NCI-H128 (cell line): ENCODE measurements around the gene RPS28.
"Not testable (repeated sequence)": the region's sequence is repeated elsewhere in the genome, so short reads cannot be mapped to it uniquely, and the experiment has no call there.

ENCODE experiments used
- DNase-seq: peaks from one replicate; lab custom pipeline; 2025; ENCODE audit not compliant: unreplicated experiment; lab: John Stamatoyannopoulos, UW

RPS28 gene

DNA sequence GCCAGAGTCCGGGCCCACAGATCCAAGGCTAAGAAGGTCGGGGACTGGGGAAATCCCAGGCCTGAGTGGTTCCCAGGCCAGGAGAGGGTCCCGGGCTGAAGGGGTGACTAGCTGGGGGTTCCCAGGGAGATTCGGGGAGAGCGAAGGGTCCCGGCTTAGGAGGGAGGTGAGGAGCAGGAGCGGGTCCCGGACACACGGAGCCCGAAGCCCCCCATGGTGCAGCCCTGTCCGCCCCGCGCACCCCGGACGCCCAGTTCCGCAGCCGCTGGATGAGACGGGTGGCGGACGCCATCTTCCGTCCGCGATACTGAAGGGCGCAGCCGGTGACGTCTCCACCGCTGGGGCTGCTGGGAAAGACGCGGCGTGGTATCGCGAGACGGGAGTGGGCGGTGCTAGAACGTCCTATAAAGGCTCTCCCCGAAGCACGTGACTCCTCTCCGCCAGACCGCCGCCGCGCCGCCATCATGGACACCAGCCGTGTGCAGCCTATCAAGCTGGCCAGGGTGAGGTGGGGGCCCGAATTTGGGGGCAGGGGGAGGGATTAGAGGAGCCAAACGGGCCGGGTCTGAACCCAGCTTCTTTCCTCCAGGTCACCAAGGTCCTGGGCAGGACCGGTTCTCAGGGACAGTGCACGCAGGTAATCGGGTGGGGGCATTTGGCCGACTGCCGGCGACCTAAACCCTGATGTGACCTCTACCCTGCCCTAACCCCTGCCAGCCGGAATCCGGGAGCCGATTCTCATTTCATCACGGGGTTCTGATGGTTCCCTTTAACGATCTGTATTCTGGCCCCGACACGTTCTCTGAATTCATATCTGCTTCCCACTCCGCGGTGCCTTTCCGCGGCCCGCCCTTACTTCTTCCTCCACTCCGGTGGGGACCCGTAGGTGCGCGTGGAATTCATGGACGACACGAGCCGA, at the start of gene RPS28, which contains the start of gene NDUFA7:
Gene RPS28 (plus strand): TSS at position 430 of the 919 bp plus-strand sequence. CDS start 35 bp downstream, at position 465.
Gene NDUFA7 (minus strand): TSS at position 309 of the 919 bp plus-strand sequence. CDS start 17 bp downstream, at position 292.
- DNase-seq: peak; percentile 92

DNA sequence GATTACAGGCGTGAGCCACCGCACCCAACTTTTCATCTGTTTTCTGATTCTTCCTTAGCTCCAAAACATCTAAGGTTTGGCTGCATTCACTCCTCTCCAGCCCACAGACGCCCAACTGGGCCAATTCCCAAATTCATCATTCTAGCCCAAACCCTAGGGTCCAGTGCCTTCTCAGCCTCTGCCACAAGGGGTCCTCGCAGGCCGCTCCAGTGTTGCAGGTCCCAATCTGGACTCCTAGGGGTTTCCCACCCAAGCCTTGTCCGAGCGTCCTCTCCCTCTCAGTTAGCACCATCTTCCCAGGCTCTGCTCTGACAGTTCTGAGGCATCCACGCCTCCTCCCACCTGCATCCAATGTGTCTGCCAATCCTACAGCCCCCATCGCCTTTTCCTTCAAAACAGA, 44.8 kb upstream of the RPS28 start:
- not testable (repeated sequence) for DNase-seq

DNA sequence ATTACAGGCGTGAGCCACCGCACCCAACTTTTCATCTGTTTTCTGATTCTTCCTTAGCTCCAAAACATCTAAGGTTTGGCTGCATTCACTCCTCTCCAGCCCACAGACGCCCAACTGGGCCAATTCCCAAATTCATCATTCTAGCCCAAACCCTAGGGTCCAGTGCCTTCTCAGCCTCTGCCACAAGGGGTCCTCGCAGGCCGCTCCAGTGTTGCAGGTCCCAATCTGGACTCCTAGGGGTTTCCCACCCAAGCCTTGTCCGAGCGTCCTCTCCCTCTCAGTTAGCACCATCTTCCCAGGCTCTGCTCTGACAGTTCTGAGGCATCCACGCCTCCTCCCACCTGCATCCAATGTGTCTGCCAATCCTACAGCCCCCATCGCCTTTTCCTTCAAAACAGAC, 30.0 kb upstream of the RPS28 start:
- not testable (repeated sequence) for DNase-seq

DNA sequence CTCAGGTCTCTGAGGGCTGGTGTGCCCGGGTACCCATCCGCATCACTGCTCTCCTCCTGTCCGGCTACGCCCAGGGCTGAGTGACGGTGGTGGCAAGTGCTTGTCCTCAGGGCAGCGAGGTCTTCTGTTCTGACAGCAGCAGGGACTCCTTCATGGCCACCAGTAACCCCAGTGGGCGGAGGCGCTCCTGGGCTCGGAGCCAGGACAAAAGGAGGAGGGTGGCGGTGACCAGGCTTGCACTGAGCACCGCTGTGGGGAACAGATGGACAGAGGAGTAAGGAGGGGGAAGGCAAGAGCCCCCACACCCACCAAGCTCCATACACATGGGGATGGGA, 19.0 kb upstream of the RPS28 start:
- no peak for DNase-seq

DNA sequence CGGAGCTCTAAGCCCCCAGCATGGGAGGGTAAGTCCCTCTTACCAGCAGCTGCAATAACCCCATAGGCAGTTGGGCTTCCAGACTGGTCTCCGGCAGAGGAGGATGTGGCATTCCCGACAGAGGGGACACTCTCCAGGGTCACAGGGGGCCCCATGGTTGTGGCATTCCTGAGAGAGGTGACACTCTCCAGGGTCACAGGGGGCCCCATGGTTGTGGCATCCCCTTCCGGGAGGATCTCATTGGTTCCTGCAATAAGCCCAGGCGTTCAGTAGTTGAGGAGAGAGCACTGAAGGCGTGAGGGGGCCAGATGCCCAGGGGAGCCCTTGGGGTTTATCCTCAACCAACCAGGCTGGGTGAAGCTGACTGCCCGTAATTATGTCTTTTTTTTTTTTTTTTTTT, 18.6 kb upstream of the RPS28 start:
- DNase-seq: no peak

DNA sequence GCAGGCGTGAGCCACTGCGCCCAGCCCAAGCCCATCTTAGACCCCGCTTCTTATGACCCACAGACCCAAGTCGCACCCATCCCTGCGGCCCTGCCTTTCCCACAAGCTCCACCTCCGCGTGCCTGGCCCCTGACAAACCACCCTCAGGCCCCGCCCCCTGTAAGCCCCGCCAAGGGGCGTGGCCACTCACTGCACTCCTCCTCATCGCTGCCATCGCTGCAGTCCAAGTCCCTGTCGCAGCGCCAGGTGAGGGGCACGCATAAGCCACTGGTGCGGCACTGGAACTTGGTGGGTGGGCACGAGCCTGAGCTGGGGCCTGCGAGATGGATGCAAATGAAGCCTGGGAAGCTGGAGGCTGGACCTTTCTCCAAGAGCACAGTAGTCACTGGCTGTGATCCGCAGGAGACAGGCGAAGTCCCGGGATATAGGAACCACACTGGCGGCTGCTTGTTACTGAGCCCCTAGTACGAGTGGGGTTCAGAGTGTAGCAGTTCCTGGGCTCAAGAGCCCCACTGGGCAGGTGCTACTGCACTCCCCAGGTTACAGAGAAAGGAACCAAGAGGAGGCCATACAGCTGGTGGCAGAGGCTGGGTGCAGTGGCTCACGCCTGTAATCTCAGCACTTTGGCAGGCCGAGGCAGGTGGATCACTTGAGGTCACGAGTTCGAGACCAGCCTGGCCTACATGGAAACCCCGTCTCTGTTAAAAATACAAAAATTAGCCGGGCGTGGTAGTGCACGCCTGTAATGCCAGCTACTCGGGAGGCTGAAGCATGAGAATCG, 16.3 kb upstream of the RPS28 start:
- no peak for DNase-seq

DNA sequence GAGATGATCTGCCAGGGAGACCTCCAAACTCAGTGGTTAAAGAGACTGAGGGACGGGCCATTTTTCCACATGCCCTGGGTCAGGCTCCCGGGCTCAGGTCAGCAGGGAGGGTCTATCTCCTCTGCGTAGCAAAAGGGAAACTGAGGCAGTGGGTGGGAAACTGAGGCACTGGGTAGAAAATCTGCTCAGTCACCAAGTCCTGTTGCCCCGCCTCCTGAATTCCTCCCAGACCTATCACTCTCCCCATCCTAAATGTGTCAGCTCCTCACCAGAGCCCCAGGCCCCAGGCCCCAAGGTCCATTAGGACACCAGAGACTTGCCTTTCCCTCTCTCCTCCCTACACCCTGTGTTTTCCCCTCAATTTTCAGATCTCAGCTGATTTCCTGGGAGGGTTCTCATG, 15.5 kb upstream of the RPS28 start:
- no peak for DNase-seq

DNA sequence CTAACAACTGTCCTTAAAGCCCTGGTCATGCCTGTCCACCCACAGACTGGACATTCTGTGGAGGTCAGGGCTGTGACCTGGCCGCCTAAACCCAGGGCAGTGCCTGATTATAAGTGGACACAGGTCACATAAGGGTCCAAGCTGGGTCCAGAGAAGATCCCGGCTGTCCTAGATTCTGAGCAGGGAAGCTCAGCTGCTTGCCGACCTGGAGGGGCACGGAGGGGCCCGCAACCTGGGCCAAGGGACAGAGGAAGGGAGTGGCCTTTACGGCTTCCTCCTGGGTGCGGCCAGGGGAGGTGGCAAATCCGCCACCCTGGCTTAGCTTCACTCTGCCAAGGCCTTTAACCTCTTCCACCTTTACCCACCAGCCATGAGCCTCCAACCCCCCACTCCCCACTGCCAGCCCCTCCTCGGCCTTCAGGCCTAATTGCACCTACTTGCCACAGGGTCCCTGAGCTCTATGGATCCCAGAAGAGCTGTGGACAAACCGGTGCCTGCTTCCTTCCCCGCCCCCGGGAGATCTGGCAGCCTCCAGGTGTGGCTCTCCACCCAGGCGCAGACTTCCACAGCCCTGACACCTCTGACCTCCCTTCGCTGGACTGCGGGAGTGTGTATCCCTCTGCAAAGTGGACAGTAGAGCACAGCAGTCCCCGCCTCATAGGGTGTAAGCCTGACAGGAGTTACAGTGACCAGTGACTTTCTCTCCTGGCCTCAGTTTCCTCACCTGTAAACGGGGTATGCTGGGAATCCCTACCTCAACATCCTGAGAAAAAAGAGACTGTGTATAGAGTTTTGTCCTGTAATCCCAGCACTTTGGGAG, 14.9 kb upstream of the RPS28 start:
- DNase-seq: no peak

DNA sequence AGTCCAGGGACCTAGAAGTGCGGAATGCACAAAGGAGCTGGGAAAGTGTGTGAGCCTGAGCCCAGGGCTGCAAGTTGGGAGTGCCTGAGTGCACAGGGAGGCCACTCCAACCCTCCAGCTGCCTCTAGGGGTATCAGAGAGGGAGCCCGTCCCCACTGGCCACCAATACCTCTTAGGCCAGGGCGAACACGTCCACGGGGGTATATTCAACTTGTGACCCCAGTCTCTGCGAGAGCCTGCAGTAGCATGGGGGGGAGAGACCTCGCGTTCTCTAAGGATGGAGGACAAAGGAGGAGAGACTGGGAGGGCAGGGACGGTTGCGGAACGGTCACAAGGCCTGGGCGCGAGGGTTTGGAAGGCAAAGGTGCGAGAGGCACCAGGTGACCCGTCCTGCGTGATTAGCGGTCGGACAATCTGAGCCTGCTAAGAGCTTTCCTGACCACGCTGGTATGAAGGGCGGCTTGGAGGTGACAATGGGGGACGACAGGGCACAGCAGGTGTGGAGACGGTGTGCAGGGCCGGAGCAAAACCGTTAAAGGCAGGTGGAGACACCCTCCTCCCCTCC, 13.8 kb upstream of the RPS28 start:
- no peak for DNase-seq

DNA sequence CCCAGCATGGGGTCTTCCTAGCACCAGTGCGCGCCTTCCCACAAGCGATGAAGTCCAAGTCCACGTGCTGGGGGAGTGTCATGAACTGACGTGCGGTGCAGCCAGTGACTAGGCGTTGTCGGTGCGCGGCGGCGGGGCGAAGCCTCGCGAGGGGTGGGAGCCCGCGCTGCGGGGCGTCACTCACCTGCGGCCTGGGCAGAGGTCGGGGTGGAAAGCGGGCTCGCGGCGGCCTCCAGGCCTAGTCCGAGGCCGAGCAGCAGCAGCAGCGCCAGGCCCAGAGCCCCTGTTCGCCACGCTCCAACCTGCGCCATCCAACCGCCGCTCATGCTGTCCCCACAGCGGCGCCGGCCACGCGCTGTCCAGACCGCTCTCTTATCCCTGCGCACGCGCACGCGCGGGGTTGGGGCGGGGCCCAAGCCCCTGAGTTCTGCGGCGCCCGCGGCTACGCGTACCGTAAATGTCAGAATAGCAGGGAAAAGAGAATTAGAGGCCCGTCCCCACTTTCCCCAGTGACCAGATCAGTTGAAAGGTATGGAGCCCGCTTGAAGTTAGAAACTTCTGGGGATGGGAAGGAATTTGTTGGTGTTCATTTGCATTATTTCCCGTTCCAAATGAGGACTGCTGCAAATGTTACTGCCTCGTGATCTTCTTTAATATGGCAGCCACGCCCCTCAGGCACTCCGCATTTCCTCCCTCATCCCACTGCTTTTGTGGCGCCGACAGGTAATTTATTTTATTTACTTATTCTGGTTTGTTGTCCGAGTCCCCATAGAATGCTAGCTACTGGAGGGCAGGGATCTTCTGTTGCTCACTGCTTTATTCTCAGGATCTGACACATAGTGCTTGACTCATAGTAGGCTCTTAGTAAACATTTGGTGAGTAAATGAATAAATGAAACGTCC, 13.1 kb upstream of the RPS28 start, which contains the start of gene CD320:
Gene CD320 (minus strand): TSS at position 394 of the 902 bp plus-strand sequence. CDS start 68 bp downstream, at position 326.
- DNase-seq: peak; percentile 70

DNA sequence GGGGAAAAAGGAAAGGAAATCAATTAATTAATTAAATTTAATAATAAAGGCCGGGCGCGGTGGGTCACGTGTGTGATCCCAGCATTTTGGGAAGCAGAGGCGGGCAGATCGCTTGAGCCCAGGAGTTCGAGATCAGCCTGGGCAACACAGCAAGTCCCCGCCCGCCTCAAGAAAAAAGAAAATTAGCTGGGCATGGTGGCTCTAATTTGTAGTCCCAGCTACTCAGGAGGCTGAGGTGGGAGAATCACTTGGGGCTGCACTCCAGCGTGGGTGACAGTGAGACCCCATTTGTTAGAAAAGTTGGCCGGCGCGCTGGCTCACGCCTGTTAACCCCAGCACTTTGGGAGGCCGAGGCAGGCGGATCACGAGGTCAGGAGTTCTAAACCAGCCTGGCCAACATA, 12.4 kb upstream of the RPS28 start:
- no peak for DNase-seq

DNA sequence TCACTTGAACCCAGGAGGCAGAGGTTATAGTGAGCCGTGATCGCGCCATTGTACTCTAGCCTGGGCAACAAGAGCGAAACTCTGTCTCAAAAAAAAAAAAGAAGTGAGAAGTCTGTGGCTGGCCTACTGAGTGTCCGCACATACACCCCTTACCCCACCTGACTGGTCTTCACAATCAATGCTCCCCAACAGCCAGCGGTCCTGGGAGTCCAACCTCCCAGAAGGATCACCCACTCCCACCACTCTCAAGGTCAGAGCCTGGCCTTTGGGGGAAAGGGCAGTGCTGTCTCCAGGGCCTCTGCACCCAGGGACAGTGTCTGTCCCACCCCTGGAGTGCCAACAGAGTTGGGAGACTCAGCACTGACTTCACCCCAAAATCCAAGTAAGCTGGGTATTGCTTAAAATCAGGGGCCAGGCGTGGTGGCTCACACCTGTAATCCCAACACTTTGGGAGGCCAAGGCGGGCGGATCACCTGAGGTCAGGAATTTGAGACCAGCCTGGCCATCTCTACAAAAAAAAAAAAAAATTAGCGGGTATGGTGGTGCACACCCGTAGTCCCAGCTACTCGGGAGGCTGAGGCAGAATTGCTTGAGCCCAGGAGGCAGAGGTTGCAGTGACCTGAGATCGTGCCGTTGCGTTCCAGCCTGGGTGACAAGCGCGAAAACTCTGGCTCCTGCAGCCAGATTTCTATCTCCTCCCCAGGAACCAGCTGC, 10.8 kb upstream of the RPS28 start:
- DNase-seq: no peak

DNA sequence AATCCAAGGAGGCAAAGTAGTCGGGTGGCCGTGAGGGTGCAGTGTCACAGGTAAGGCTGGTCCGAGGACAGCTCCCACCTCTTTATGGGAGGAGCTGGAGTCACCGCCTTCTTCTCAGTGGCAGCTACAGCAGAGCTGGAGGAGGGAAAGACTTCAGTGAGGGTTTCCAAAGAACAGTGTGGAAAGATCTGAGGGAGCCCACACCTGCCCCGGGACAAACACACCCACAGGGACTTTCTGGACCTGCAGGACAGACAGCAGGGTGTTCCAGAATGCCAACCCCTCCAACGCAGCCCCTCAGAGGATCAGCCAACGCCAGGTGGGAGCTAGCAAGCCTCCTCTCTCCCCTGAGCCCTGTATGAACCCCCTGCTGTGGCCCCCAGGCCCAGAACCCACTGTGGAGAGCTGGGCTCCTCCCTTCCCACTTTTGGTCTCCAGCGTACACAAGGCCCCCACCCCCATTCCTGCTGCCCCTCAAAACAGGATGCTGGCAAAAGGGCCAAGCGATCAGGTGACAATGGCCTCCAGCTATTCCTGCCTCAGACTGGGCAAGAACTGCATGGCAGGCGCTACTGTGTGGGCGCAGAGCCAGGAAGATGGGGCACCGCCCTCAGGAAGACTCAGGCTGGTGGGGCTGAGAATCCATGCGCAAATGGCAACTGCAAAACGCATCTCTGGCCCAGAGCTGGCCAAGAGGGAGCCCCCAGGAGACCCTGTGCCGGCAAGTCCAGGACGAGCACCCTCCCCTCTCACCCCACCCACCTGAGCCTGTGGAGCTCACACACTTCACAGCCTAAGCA, 9.6 kb upstream of the RPS28 start:
- no peak for DNase-seq

DNA sequence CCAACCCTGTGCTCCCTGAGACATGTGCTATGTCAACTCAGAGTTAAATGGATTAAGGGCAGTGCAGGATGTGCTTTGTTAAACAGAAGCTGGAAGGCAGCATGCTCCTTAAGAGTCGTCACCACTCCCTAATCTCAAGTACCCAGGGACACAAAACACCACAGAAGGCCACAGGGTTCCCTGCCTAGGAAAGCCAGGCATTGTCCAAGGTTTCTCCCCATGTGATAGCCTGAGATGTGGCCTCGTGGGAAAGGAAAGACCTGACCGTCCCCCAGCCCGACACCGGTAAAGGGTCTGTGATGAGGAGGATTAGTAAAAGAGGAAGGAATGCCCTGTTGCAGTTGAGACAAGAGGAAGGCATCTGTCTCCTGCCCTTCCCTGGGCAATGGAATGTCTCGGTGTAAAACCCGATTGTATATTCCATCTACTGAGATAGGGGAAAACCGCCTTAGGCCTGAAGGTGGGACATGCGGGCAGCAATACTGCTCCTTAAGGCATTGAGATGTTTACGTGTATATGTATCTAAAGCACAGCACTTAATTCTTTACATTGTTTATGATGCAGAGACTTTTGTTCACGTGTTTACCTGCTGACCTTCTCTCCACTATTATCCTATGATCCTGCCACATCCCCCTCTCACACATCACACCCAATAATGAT, 6.2 kb upstream of the RPS28 start:
- not testable (repeated sequence) for DNase-seq

DNA sequence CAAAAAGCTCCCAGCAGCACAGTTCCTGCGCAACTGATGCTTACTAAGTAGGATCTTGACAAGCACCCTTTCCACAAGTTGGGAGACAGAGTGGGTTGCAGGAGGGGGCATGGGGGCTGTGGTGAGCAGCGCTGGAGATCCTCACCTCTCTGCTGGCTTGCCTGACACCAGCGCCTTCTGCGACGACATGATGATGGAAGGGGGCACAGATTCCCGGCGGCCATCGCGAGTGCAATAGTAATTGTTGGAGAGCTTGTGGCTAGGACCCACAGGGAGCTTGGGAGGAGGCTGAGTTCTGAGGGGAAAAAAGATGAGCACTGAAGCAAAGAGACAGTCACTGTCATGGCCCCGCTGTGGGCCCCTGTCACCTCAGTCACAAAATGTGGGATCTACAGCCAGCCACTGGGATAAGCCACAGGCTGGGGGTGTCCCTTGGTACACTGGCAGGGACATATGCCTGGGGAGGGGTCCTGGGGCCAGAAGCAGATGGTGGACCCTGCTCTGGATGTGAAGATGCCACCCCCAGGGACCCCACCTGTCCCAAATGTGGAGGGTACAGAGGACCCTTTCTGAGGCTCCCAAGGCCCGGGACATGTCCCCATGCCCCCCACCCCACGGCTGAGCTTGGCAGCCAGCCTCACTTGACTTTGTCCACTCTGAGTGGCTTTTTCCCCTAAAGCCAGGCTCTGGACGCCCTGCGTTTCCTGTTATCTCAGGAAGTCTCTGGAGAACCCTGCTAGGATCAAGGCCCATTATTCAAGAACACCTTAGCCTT, 4.8 kb upstream of the RPS28 start:
- DNase-seq: no peak

DNA sequence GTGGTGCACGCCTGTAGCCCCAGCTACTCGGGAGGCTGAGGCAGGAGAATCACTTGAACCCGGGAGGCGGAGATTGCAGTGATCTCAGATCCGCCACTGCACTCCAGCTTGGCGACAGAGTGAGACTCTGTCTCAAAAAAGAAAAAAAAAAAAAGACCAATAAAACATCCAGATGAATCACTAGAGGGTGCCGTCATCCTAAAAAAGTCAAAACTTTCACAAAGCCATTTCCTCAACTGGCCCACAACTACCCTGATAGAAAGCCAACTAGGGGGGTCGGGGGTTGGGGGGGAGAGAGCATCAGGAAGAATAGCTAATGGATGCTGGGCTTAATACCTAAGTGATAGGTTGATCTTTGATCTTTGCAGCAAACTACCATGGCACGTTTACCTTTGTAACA, 2.5 kb upstream of the RPS28 start:
- not testable (repeated sequence) for DNase-seq
